A673 (cell line): ENCODE results near the gene VEGFB. TPM values are rescaled to one million over a fixed set of nuclear protein-coding genes. Genes with fewer than 3 reads are reported as not detected.

Experiments used
- BruUV-seq: library from RNA; stranded (reverse); fragments of 400-500 nt; replicated peaks from 2 replicates; lab custom pipeline; 2021; lab: Mats Ljungman, UMichigan
- CTCF ChIA-PET: fragments of 300-600 bp; sonication (Branson Sonifier 250); formaldehyde crosslinking; loops from one replicate; lab custom pipeline; 2022; ENCODE audit warnings: antibody characterized with exemption; lab: Charles Lee
- POLR2A ChIA-PET: fragments of 300-600 bp; sonication (Branson Sonifier 250); formaldehyde crosslinking; loops from one replicate; lab custom pipeline; 2022; ENCODE audit warnings: antibody characterized with exemption; ENCODE audit not compliant: low non-redundant PET; lab: Charles Lee
- DNase-seq: peaks from one replicate; pipeline ENCODE4 v3.0.0-alpha.2; 2015; ENCODE audit warnings: low spot score
- H3K27ac ChIP-seq: fragments of 200-600 bp; sonication (generic); 2 replicates; pipeline ENCODE4 v1.5.1; 2016; ENCODE audit warnings: mixed run types, low read depth, mild to moderate bottlenecking, mixed read lengths, antibody characterized with exemption, low read length; ENCODE audit not compliant: poor library complexity, severe bottlenecking
- H3K27me3 ChIP-seq: fragments of 200-600 bp; sonication (generic); replicated peaks from 2 replicates; pipeline ENCODE4 v1.6.1; 2017; ENCODE audit warnings: mixed run types, low read depth, mild to moderate bottlenecking, mixed read lengths, antibody characterized with exemption, low read length; ENCODE audit not compliant: insufficient read depth, poor library complexity
- H3K36me3 ChIP-seq: fragments of 200-600 bp; sonication (generic); 2 replicates; pipeline ENCODE4 v1.6.1; 2016; ENCODE audit warnings: mixed run types, mild to moderate bottlenecking, mixed read lengths, antibody characterized with exemption, low read length; ENCODE audit not compliant: insufficient read depth, poor library complexity, severe bottlenecking
- H3K4me1 ChIP-seq: fragments of 200-600 bp; sonication (generic); 2 replicates; pipeline ENCODE4 v1.6.1; 2017; ENCODE audit warnings: mixed run types, mild to moderate bottlenecking, mixed read lengths, antibody characterized with exemption, low read length; ENCODE audit not compliant: insufficient read depth, poor library complexity, severe bottlenecking
- H3K4me3 ChIP-seq: fragments of 200-600 bp; sonication (generic); 2 replicates; pipeline ENCODE4 v1.5.1; 2016; ENCODE audit warnings: low read depth, mixed run types, mild to moderate bottlenecking, mixed read lengths, low read length; ENCODE audit not compliant: poor library complexity, severe bottlenecking
- H3K9me3 ChIP-seq: fragments of 200-600 bp; sonication (generic); 2 replicates; pipeline ENCODE4 v1.6.1; 2016; ENCODE audit warnings: mixed run types, low read depth, mild to moderate bottlenecking, mixed read lengths, antibody characterized with exemption, low read length; ENCODE audit not compliant: poor library complexity, severe bottlenecking
- CTCF ChIP-seq: fragments of 300-800, 200-600 bp; sonication (generic); conservative IDR thresholded peaks from 2 replicates; pipeline ENCODE4 v1.5.1; 2017; ENCODE audit warnings: low read depth, mild to moderate bottlenecking, antibody characterized with exemption, low read length, moderate library complexity, mixed read lengths
- EZH2 ChIP-seq: fragments of 200-600 bp; sonication (generic); IDR thresholded peaks from 2 replicates; pipeline ENCODE4 v1.6.1; 2017; ENCODE audit warnings: borderline replicate concordance, low read depth, mild to moderate bottlenecking, mixed read lengths, antibody characterized with exemption, low read length; ENCODE audit not compliant: poor library complexity, severe bottlenecking
- intact Hi-C: fragments of 100-400 bp; cut with micrococcal nuclease; formaldehyde crosslinking; loops from one replicate; pipeline ENCODE4 v1.10.0; 2022; ENCODE audit not compliant: unreplicated experiment
- total RNA-seq: library from RNA; stranded (reverse); gene quantifications from 2 replicates; pipeline ENCODE4 v1.2.3, GENCODE V29; 2021

The VEGFB gene
- total RNA-seq, 1 experiment from 2014 or later: 93.3 TPM

- peaks cover 28% of the 10 kb centered on the region for H3K27me3 ChIP-seq
- ChIA-PET POLR2A (interaction anchor here (0.7 kb wide), 1 partner anchor 77 kb away, joined by 4 read pairs; no protein-coding TSS in a partner anchor), CTCF (interaction anchor here (0.9 kb wide), 1 partner anchor 13 kb away, joined by 4 read pairs; no protein-coding TSS in a partner anchor)
- H3K4me1 ChIP-seq: peaks cover 21% of the 10 kb centered on the region
- no peak overlapping the region for H3K4me3 ChIP-seq
- no peak overlapping the region for H3K27ac ChIP-seq
- intact Hi-C loops: no loop called here
- no peaks in the 10 kb centered on the region for H3K9me3 ChIP-seq
- H3K36me3 ChIP-seq: no peaks in the 10 kb centered on the region
- no peak for DNase-seq
- no TSS peak for BruUV-seq
- TF ChIP-seq EZH2 (no peak), CTCF (no peak)
Observed at GRCh38 chr11:64287676-64288352, 53.4 kb downstream of the VEGFB start.

GRCh38 chr11:64288353-64288750 is 54.0 kb downstream of the VEGFB start:
- no TSS peak for BruUV-seq
- TF ChIP-seq EZH2: no peak

More at GRCh38 chr11:64288353-64288750, 54.0 kb downstream of the VEGFB start:
- Histone ChIP-seq H3K27ac (no peak overlapping the region), H3K4me3 (no peak overlapping the region), H3K36me3 (no peaks in the 10 kb centered on the region), H3K9me3 (no peaks in the 10 kb centered on the region), H3K4me1 (peaks cover 21% of the 10 kb centered on the region), H3K27me3 (peaks cover 33% of the 10 kb centered on the region)
- ChIA-PET POLR2A (interaction anchor here (0.7 kb wide), 1 partner anchor 77 kb away, joined by 4 read pairs; no protein-coding TSS in a partner anchor), CTCF (no interaction called here)
- intact Hi-C loops: no loop called here
- no peak for DNase-seq

Other genes starting within 250 kb of the VEGFB start
- 136 and 140 TPM in 2 replicates for gene OTUB1, start 248.1 kb upstream of the VEGFB start, total RNA-seq
- 0.45 and 1.9 TPM in 2 replicates for gene FLRT1, start 198.7 kb upstream of the VEGFB start, total RNA-seq
- gene MACROD1, start 68.5 kb upstream of the VEGFB start, total RNA-seq: 28.7 and 32.6 TPM in 2 replicates
- 565 and 577 TPM in 2 replicates for gene STIP1, start 48.4 kb upstream of the VEGFB start, total RNA-seq
- 99.3 and 99.4 TPM in 2 replicates for gene FERMT3, start 27.9 kb upstream of the VEGFB start, total RNA-seq
- 43.6 and 59.6 TPM in 2 replicates for gene TRPT1, start 8.4 kb upstream of the VEGFB start, total RNA-seq
- gene NUDT22, start 8.3 kb upstream of the VEGFB start, total RNA-seq: 72.4 and 73.8 TPM in 2 replicates
- gene DNAJC4, start 4.0 kb upstream of the VEGFB start, total RNA-seq: 20.2 and 23.9 TPM in 2 replicates
- gene FKBP2, start 6.5 kb downstream of the VEGFB start, total RNA-seq: 57.5 and 63.1 TPM in 2 replicates
- 378 and 402 TPM in 2 replicates for gene PPP1R14B, start 12.4 kb downstream of the VEGFB start, total RNA-seq
- gene PLCB3, start 16.9 kb downstream of the VEGFB start, total RNA-seq: 45.3 and 51.1 TPM in 2 replicates
- gene BAD, start 50.1 kb downstream of the VEGFB start, total RNA-seq: 48.4 and 62.2 TPM in 2 replicates
- gene GPR137, start 51.3 kb downstream of the VEGFB start, total RNA-seq: 47.9 and 56.6 TPM in 2 replicates
- gene KCNK4, start 56.7 kb downstream of the VEGFB start, total RNA-seq: 0.26 TPM in 1 of 2 replicates, not detected in the other
- gene CATSPERZ, start 65.8 kb downstream of the VEGFB start, total RNA-seq: 1.4 TPM in 1 of 2 replicates, not detected in the other
- 56.2 and 63.8 TPM in 2 replicates for gene ESRRA, start 70.9 kb downstream of the VEGFB start, total RNA-seq
- 254 and 270 TPM in 2 replicates for gene TRMT112, start 83.0 kb downstream of the VEGFB start, total RNA-seq
- gene PRDX5, start 83.5 kb downstream of the VEGFB start, total RNA-seq: 206 and 221 TPM in 2 replicates
- 0.47 and 0.76 TPM in 2 replicates for gene CCDC88B, start 105.6 kb downstream of the VEGFB start, total RNA-seq
- gene RPS6KA4, start 124.6 kb downstream of the VEGFB start, total RNA-seq: 22.9 and 24.5 TPM in 2 replicates